Neural cell (in vitro differentiated cells): Measurements from ENCODE around the gene PMEPA1. TPM values are rescaled to one million over a fixed set of nuclear protein-coding genes. Genes with fewer than 3 reads are reported as not detected.

Experiments used
- H2AFZ ChIP-seq: fragments of 200-600, 300-800 bp; sonication (generic), shearing (Covaris generic); 2 replicates; pipeline ENCODE4 v1.6.0; 2014; ENCODE audit warnings: low read depth, mild to moderate bottlenecking, antibody characterized with exemption, low read length, moderate library complexity
- H3F3A ChIP-seq: fragments of 200-600 bp; shearing (Covaris generic); 2 replicates; pipeline ENCODE4 v1.6.1; 2016; ENCODE audit warnings: mild to moderate bottlenecking, moderate library complexity, mixed read lengths, antibody characterized with exemption, low read length; ENCODE audit not compliant: insufficient read depth, poor library complexity, severe bottlenecking
- H3K27ac ChIP-seq: fragments of 200-600, 300-800 bp; sonication (generic), shearing (Covaris generic); 2 replicates; pipeline ENCODE4 v1.5.1; 2014; ENCODE audit warnings: mild to moderate bottlenecking, low read length, moderate library complexity
- H3K27me3 ChIP-seq: fragments of 300-800, 200-600 bp; sonication (generic), shearing (Covaris generic); 2 replicates; pipeline ENCODE4 v1.6.0; 2014; ENCODE audit warnings: mild to moderate bottlenecking, low read depth, low read length, moderate library complexity; ENCODE audit not compliant: insufficient read depth
- H3K36me3 ChIP-seq: fragments of 300-800, 200-600 bp; sonication (generic), shearing (Covaris generic); 2 replicates; pipeline ENCODE4 v1.5.1; 2014; ENCODE audit warnings: mild to moderate bottlenecking, antibody characterized with exemption, low read length, moderate library complexity; ENCODE audit not compliant: insufficient read depth
- H3K4me2 ChIP-seq: fragments of 300-800, 200-600 bp; sonication (generic), shearing (Covaris generic); 2 replicates; pipeline ENCODE4 v1.6.0; 2014; ENCODE audit warnings: mild to moderate bottlenecking, low read length
- H3K4me3 ChIP-seq: fragments of 300-800, 200-600 bp; sonication (generic), shearing (Covaris generic); 2 replicates; pipeline ENCODE4 v1.5.1; 2014; ENCODE audit warnings: mild to moderate bottlenecking, low read length, moderate library complexity
- H3K79me2 ChIP-seq: fragments of 200-600 bp; shearing (Covaris generic); replicated peaks from 2 replicates; pipeline ENCODE4 v1.6.0; 2014; ENCODE audit warnings: mild to moderate bottlenecking, low read length, moderate library complexity; ENCODE audit not compliant: insufficient read depth
- H3K9ac ChIP-seq: fragments of 300-800, 200-600 bp; sonication (generic), shearing (Covaris generic); 2 replicates; pipeline ENCODE4 v1.6.1; 2016; ENCODE audit warnings: mild to moderate bottlenecking, low read length, mixed read lengths
- H3K9me2 ChIP-seq: fragments of 200-600 bp; shearing (Covaris generic); 2 replicates; pipeline ENCODE4 v1.6.1; 2016; ENCODE audit warnings: mild to moderate bottlenecking, low read length, mixed read lengths; ENCODE audit not compliant: insufficient read depth
- H3K9me3 ChIP-seq: fragments of 200-600, 300-800 bp; sonication (generic), shearing (Covaris generic); 2 replicates; pipeline ENCODE4 v1.6.1; 2016; ENCODE audit warnings: mild to moderate bottlenecking, mixed run types, low read length, moderate library complexity, mixed read lengths
- H4K20me1 ChIP-seq: fragments of 200-600 bp; shearing (Covaris generic); 2 replicates; pipeline ENCODE4 v1.6.1; 2016; ENCODE audit warnings: mild to moderate bottlenecking, mixed run types; ENCODE audit not compliant: insufficient read depth
- EP300 ChIP-seq: fragments of 450-650 bp; conservative IDR thresholded peaks from 2 replicates; pipeline ENCODE4 v1.6.1; 2014; ENCODE audit warnings: antibody characterized with exemption, mild to moderate bottlenecking, moderate library complexity; ENCODE audit not compliant: poor library complexity, severe bottlenecking
- EZH2 ChIP-seq: fragments of 200-600, 300-800 bp; shearing (Covaris generic), sonication (generic); IDR thresholded peaks from 2 replicates; pipeline ENCODE4 v1.6.1; 2014; ENCODE audit warnings: antibody characterized with exemption, low read length, borderline replicate concordance, mild to moderate bottlenecking; ENCODE audit not compliant: insufficient read depth, poor library complexity, severe bottlenecking
- MXI1 ChIP-seq: fragments of 450-650 bp; conservative IDR thresholded peaks from 2 replicates; pipeline ENCODE4 v1.6.1; 2014; ENCODE audit warnings: antibody characterized with exemption, mild to moderate bottlenecking; ENCODE audit not compliant: poor library complexity, severe bottlenecking
- POLR2AphosphoS5 ChIP-seq: IDR thresholded peaks from 2 replicates; pipeline ENCODE4 v1.6.1; 2012
- RAD21 ChIP-seq: fragments of 450-650 bp; conservative IDR thresholded peaks from 2 replicates; pipeline ENCODE4 v1.6.1; 2014; ENCODE audit warnings: antibody characterized with exemption, mild to moderate bottlenecking, moderate library complexity
- SMC3 ChIP-seq: fragments of 450-650 bp; conservative IDR thresholded peaks from 2 replicates; pipeline ENCODE4 v1.6.1; 2014; ENCODE audit warnings: antibody characterized with exemption, mild to moderate bottlenecking, moderate library complexity; ENCODE audit not compliant: poor library complexity
- TAF1 ChIP-seq: IDR thresholded peaks from 2 replicates; pipeline ENCODE4 v1.6.1; 2012; ENCODE audit warnings: low read depth
- polyA plus RNA-seq: library from polyadenylated mRNA; depleted of rRNA; stranded (reverse); fragments of >200 nt; gene quantifications from 2 replicates; pipeline ENCODE4 v1.2.3, GENCODE V29; 2014
- TF ChIP-seq, protein P1 (sequence below): fragments of 450-650 bp; IDR thresholded peaks from 2 replicates; pipeline ENCODE4 v1.5.1; 2014; ENCODE audit warnings: antibody characterized with exemption, mild to moderate bottlenecking, moderate library complexity; ENCODE audit not compliant: poor library complexity, severe bottlenecking
- TF ChIP-seq, protein P2 (sequence below): IDR thresholded peaks from 2 replicates; pipeline ENCODE4 v1.6.1; 2012; ENCODE audit warnings: borderline replicate concordance

PMEPA1 gene
- polyA plus RNA-seq, 1 donor from 2014 or later: 5.0 TPM

- TF ChIP-seq, protein P1, sequence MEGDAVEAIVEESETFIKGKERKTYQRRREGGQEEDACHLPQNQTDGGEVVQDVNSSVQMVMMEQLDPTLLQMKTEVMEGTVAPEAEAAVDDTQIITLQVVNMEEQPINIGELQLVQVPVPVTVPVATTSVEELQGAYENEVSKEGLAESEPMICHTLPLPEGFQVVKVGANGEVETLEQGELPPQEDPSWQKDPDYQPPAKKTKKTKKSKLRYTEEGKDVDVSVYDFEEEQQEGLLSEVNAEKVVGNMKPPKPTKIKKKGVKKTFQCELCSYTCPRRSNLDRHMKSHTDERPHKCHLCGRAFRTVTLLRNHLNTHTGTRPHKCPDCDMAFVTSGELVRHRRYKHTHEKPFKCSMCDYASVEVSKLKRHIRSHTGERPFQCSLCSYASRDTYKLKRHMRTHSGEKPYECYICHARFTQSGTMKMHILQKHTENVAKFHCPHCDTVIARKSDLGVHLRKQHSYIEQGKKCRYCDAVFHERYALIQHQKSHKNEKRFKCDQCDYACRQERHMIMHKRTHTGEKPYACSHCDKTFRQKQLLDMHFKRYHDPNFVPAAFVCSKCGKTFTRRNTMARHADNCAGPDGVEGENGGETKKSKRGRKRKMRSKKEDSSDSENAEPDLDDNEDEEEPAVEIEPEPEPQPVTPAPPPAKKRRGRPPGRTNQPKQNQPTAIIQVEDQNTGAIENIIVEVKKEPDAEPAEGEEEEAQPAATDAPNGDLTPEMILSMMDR: no peak
- Histone ChIP-seq H3K9me2 (no peaks in the 10 kb centered on the region), H3K27ac (no peak overlapping the region), H3K27me3 (no peaks in the 10 kb centered on the region), H4K20me1 (no peaks in the 10 kb centered on the region), H3K4me3 (no peak overlapping the region), H3K4me2 (no peak overlapping the region), H3F3A (no peaks in the 10 kb centered on the region), H2AFZ (no peak overlapping the region), H3K36me3 (no peaks in the 10 kb centered on the region), H3K9me3 (no peaks in the 10 kb centered on the region), H3K9ac (no peak overlapping the region), H3K79me2 (no peaks in the 10 kb centered on the region)
These were observed 103.9 kb downstream of the PMEPA1 start for GRCh38 chr20:57605878-57606277.

- H3K36me3 ChIP-seq: no peaks in the 10 kb centered on the region
- no peak overlapping the region for H3K4me2 ChIP-seq
- H3K27me3 ChIP-seq: no peaks in the 10 kb centered on the region
- no peak overlapping the region for H2AFZ ChIP-seq
- H3K4me3 ChIP-seq: no peak overlapping the region
- no peak overlapping the region for H3K27ac ChIP-seq
- H3K9me2 ChIP-seq: no peaks in the 10 kb centered on the region
- H3K9me3 ChIP-seq: no peaks in the 10 kb centered on the region
- TF ChIP-seq MXI1: no peak
- TF ChIP-seq EZH2: no peak
- no peak for TF ChIP-seq TAF1
- TF ChIP-seq SMC3: no peak
- TF ChIP-seq POLR2AphosphoS5: no peak
- TF ChIP-seq RAD21: no peak
- TF ChIP-seq, protein P1: no peak
- no peak for TF ChIP-seq EP300
- H3K9ac ChIP-seq: no peak overlapping the region
- no peaks in the 10 kb centered on the region for H4K20me1 ChIP-seq
- no peaks in the 10 kb centered on the region for H3K79me2 ChIP-seq
- H3F3A ChIP-seq: no peaks in the 10 kb centered on the region
These were observed 104.8 kb downstream of the PMEPA1 start for GRCh38 chr20:57605045-57605444.

DNA sequence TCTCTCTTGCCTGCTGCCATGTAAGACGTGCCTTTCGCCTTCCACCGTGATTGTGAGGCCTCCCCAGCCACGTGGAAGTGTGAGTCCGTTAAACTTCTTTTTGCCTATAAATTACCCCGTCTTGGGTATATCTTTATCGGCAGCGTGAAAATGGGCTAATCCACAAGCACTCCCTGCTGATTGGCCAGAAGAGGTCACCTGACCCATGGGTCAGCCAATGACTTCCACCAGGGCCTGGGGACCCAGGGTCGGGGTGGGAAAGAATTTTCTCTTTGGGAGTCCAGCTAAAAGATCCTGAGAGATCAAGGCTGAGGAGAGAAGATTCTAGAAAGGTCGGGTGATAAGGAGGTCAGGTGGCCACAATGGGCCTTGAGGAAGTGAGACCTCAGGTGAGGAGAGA lies 106.7 kb downstream of the PMEPA1 start:
- H3F3A ChIP-seq: no peaks in the 10 kb centered on the region
- H3K9me3 ChIP-seq: no peaks in the 10 kb centered on the region
- TF ChIP-seq MXI1: no peak
- TF ChIP-seq SMC3: no peak
- no peak for TF ChIP-seq POLR2AphosphoS5
- TF ChIP-seq RAD21: no peak
- TF ChIP-seq, protein P1: no peak
- no peak for TF ChIP-seq EZH2
- no peak for TF ChIP-seq TAF1
- TF ChIP-seq, protein P2, sequence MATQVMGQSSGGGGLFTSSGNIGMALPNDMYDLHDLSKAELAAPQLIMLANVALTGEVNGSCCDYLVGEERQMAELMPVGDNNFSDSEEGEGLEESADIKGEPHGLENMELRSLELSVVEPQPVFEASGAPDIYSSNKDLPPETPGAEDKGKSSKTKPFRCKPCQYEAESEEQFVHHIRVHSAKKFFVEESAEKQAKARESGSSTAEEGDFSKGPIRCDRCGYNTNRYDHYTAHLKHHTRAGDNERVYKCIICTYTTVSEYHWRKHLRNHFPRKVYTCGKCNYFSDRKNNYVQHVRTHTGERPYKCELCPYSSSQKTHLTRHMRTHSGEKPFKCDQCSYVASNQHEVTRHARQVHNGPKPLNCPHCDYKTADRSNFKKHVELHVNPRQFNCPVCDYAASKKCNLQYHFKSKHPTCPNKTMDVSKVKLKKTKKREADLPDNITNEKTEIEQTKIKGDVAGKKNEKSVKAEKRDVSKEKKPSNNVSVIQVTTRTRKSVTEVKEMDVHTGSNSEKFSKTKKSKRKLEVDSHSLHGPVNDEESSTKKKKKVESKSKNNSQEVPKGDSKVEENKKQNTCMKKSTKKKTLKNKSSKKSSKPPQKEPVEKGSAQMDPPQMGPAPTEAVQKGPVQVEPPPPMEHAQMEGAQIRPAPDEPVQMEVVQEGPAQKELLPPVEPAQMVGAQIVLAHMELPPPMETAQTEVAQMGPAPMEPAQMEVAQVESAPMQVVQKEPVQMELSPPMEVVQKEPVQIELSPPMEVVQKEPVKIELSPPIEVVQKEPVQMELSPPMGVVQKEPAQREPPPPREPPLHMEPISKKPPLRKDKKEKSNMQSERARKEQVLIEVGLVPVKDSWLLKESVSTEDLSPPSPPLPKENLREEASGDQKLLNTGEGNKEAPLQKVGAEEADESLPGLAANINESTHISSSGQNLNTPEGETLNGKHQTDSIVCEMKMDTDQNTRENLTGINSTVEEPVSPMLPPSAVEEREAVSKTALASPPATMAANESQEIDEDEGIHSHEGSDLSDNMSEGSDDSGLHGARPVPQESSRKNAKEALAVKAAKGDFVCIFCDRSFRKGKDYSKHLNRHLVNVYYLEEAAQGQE: no peak
- TF ChIP-seq EP300: no peak
- H3K27me3 ChIP-seq: no peaks in the 10 kb centered on the region
- H4K20me1 ChIP-seq: no peaks in the 10 kb centered on the region
- H3K36me3 ChIP-seq: no peaks in the 10 kb centered on the region
- no peaks in the 10 kb centered on the region for H3K79me2 ChIP-seq
- no peaks in the 10 kb centered on the region for H3K9me2 ChIP-seq
- no peak overlapping the region for H3K4me3 ChIP-seq
- no peak overlapping the region for H3K4me2 ChIP-seq
- no peak overlapping the region for H2AFZ ChIP-seq
- no peak overlapping the region for H3K27ac ChIP-seq
- H3K9ac ChIP-seq: no peak overlapping the region
